ENCODE data around the gene CYB5A.

CYB5A gene

DNA sequence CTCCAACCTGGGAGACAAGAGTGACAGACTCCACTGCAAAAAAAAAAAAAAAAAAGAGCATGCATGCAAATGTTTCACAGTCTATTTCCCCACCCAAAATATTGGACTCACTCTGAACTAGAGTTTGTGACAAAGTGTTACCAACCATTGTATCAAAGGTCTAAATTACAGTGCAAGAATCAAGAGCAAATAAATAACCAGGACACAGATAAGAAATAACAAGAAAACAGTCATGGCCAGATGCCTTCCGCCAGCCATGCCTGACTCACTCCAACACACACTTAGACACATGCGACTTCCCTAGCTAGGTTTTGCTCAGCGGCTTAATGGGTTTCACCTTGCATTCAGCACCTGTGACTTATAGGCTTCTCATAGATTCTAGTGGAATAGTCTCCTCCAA lies 62.8 kb downstream of the CYB5A start:
- no peak overlapping the region for H3K4me3 ChIP-seq (ENCODE audit: low read length)
- DNase-seq (ENCODE audit: low read depth, low spot score), result no peak

DNA sequence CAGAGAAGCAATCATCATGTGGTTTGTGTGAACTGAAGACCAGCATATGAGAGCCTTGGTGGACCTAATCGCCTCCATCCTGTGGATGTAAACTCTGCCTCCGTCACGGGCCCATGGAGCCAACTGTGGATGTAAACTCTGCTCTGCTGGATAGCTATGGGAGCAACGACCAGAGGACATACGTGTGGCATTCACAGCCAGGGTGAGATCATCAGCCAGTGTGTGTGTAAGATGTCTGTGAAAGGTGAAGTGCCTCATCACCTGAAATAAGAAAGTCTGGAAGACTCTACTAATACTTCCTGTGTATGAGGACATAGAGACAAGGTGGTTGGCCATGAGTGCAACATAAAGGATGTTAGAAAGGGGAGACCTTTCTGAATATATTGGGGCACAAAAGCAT lies 63.5 kb downstream of the CYB5A start:
- DNase-seq (ENCODE audit: low read depth, low spot score), result no peak
- H3K4me3 ChIP-seq (ENCODE audit: low read length), result no peak overlapping the region

GRCh38 chr18:74226666-74227065 lies 65.1 kb downstream of the CYB5A start:
- H3K4me3 ChIP-seq (ENCODE audit: low read length), result no peak overlapping the region
- no peak for DNase-seq (ENCODE audit: low read depth, low spot score)

DNA sequence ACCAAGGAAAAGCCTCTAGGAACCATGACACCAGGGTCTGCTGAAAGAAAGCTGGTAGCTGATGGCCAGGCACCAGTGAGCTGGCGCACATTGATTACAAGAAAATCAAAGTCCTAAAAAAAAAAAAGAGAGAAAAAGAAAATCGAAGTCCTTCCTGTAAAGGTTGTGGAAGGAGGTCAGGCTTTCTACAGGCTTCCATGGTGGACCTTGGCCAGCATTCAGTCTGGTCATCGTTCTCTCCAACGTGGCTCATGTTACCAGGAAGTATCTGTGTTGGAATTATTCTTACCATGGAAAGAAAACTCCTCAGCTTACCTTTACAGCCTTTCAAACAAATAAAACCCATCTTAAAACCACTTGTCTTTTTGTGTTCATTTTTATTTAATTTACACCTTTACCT lies 65.6 kb downstream of the CYB5A start:
- no peak for DNase-seq (ENCODE audit: low read depth, low spot score)
- H3K4me3 ChIP-seq (ENCODE audit: low read length), result no peak overlapping the region

GRCh38 chr18:74225193-74225840 lies 66.4 kb downstream of the CYB5A start:
- no peak for DNase-seq (ENCODE audit: low read depth, low spot score)

GRCh38 chr18:74222710-74223494 lies 68.9 kb downstream of the CYB5A start:
- DNase-seq (ENCODE audit: low read depth, low spot score), result no peak
- H3K4me3 ChIP-seq (ENCODE audit: low read length), result no peak overlapping the region

More at GRCh38 chr18:74225193-74225840, 66.4 kb downstream of the CYB5A start:
- H3K4me3 ChIP-seq (ENCODE audit: low read length), result no peak overlapping the region

DNA sequence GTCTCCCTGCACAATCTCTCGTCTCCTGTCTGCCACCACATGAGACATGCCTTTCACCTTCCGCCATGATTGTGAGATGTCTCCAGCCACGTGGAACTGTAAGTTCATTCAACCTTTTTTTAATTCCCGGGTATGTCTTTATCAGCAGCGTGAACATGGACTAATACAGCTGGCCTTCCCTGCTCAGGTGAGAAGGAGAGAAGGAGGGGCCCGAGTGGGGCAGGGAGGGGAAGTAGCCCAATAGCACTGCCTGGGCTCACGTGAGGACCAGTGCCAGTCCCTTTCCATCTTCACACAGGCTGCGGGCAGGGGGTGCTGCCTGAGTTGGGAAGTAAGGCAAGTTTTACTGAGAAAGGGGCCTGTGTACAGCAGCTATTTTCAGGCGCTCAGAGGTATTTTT lies 70.7 kb downstream of the CYB5A start:
- DNase-seq (ENCODE audit: low read depth, low spot score), result no peak
- H3K4me3 ChIP-seq (ENCODE audit: low read length), result no peak overlapping the region

GRCh38 chr18:74219056-74219455 lies 72.7 kb downstream of the CYB5A start:
- no peak overlapping the region for H3K4me3 ChIP-seq (ENCODE audit: low read length)
- no peak for DNase-seq (ENCODE audit: low read depth, low spot score)

- no peak overlapping the region for H3K4me3 ChIP-seq (ENCODE audit: low read length)
- DNase-seq (ENCODE audit: low read depth, low spot score), result no peak
These were observed 74.2 kb downstream of the CYB5A start for GRCh38 chr18:74217476-74218143.

- H3K4me3 ChIP-seq (ENCODE audit: low read length), result no peak overlapping the region
- DNase-seq (ENCODE audit: low read depth, low spot score), result no peak
These were observed 75.1 kb downstream of the CYB5A start for GRCh38 chr18:74216661-74217110.

DNA sequence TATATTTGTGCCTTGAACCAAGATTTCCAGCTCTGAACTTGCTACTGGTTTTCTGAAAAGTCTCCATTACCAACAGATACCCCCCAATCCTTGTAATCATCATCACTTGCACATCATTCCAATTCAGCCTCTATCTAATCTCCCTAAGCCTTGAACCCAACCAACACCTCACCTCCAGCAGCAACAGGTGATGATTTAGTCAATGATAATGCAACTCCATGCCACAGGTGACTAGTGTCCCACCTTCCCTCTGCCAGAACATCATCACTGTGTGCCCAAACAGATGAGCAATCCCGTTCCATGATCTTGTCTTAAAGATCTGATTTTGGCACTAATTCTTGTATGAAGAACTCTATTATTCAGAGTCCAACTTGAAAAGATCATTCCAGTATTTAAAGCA lies 75.9 kb downstream of the CYB5A start:
- DNase-seq (ENCODE audit: low read depth, low spot score), result no peak
- H3K4me3 ChIP-seq (ENCODE audit: low read length), result no peak overlapping the region

GRCh38 chr18:74213429-74213828 lies 78.3 kb downstream of the CYB5A start:
- no peak for DNase-seq (ENCODE audit: low read depth, low spot score)
- no peak overlapping the region for H3K4me3 ChIP-seq (ENCODE audit: low read length)

GRCh38 chr18:74204526-74205152 lies 87.1 kb downstream of the CYB5A start:
- H3K4me3 ChIP-seq (ENCODE audit: low read length), result no peak overlapping the region
- no peak for DNase-seq (ENCODE audit: low read depth, low spot score)

DNA sequence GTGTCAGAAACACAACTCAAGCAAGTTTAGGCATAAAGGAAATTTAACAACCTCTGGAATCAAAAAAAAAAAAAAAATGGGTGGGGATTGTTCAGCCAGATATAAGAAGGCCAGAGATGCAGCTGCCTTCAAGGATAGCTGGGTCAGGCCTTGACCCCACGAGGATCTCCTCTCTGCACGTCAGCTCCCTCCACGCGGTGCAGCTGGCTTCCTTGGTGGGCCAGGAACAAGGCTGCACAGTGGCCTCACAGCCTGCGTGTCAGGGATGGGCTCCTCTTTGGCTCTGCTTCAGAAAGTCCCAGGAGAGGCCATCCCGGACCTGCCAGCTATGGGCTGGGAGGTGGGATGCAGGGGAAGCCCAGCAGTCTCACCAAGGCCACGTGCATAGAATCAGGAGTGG lies 88.0 kb downstream of the CYB5A start:
- DNase-seq (ENCODE audit: low read depth, low spot score), result no peak
- H3K4me3 ChIP-seq (ENCODE audit: low read length), result no peak overlapping the region

Data from Jurkat, Clone E6-1 (cell line).